K562 (cell line): Measurements from ENCODE around the gene HK1. TPM values are rescaled to one million over a fixed set of nuclear protein-coding genes. Genes with fewer than 3 reads are reported as not detected.

Experiments
- CREB1 ChIP-seq, 2 experiments: sonication (generic) in 1 of 2; formaldehyde crosslinking in 1 of 2; IDR thresholded peaks; 2 replicates each; pipeline versions ENCODE4 v1.6.1 to v1.8.0; 2012 to 2022; ENCODE audit warnings: inconsistent platforms in 1 of 2, mild to moderate bottlenecking in 1 of 2, missing genetic modification reagents in 1 of 2, moderate library complexity in 1 of 2
- KDM4B ChIP-seq, 2 experiments: fragments of 450-650 bp in 1 of 2; sonication (generic) in 1 of 2; IDR thresholded peaks; 2 replicates each; pipeline ENCODE4 v1.6.1; 2016 to 2017; ENCODE audit warnings: borderline replicate concordance in 2 of 2, antibody characterized with exemption in 1 of 2, low read depth in 1 of 2, mild to moderate bottlenecking in 1 of 2
- NFRKB ChIP-seq: fragments of 450-650 bp; IDR thresholded peaks from 2 replicates; pipeline ENCODE4 v1.6.1; 2016; ENCODE audit warnings: low read depth
- NRF1 ChIP-seq, 2 experiments: fragments of 450-650 bp; IDR thresholded peaks in 1 of 2; conservative IDR thresholded peaks in 1 of 2; 2 replicates each; pipeline ENCODE4 v1.6.1; 2014; ENCODE audit warnings: mild to moderate bottlenecking in 2 of 2
- PRPF4 ChIP-seq: fragments of 200-400 bp; formaldehyde crosslinking; IDR thresholded peaks from one replicate; pipeline ENCODE4 v1.6.1; 2017; ENCODE audit warnings: low read length, low read depth, mild to moderate bottlenecking; ENCODE audit not compliant: insufficient read depth, poor library complexity, severe bottlenecking
- SMARCA5 ChIP-seq: fragments of 450-650 bp; IDR thresholded peaks from 2 replicates; pipeline ENCODE4 v1.6.1; 2016
- TCF7L2 ChIP-seq: fragments of 150-350 bp; IDR thresholded peaks from 2 replicates; pipeline ENCODE4 v1.6.1; 2016; ENCODE audit warnings: low read depth, mild to moderate bottlenecking, low read length, moderate library complexity
- TFAP4 ChIP-seq: sonication (generic); formaldehyde crosslinking; IDR thresholded peaks from 2 replicates; pipeline ENCODE4 v1.8.0; 2022; ENCODE audit warnings: missing genetic modification reagents, mild to moderate bottlenecking, moderate library complexity, borderline replicate concordance
- UBTF ChIP-seq, 2 experiments: IDR thresholded peaks; 2 replicates each; pipeline ENCODE4 v1.6.1; 2012; ENCODE audit warnings: improper control_type of control experiment in 2 of 2, low read depth in 2 of 2, low read length in 2 of 2, borderline replicate concordance in 1 of 2
- ZEB2 ChIP-seq: fragments of 450-650 bp; IDR thresholded peaks from 2 replicates; pipeline ENCODE4 v1.6.1; 2016
- ZNF134 ChIP-seq: fragments of 250-450 bp; sonication (Bioruptor Pico); conservative IDR thresholded peaks from 2 replicates; pipeline ENCODE4 v1.4.0; 2020
- ZNF217 ChIP-seq: sonication (generic); formaldehyde crosslinking; IDR thresholded peaks from 2 replicates; pipeline ENCODE4 v1.8.0; 2022; ENCODE audit warnings: mild to moderate bottlenecking, missing genetic modification reagents
- ZNF609 ChIP-seq: sonication (generic); formaldehyde crosslinking; IDR thresholded peaks from 2 replicates; pipeline ENCODE4 v1.8.1; 2023; ENCODE audit warnings: missing genetic modification reagents, mild to moderate bottlenecking, borderline replicate concordance
- ZNF655 ChIP-seq: fragments of 250-450 bp; sonication (Bioruptor Pico); IDR thresholded peaks from 2 replicates; pipeline ENCODE4 v1.5.0; 2021
- ZNF77 ChIP-seq: fragments of 250-450 bp; sonication (Bioruptor Pico); IDR thresholded peaks from 2 replicates; pipeline ENCODE4 v1.5.0; 2020
- polyA plus RNA-seq, 8 experiments: library from polyadenylated mRNA; depleted of rRNA in 4 of 8; stranded (reverse) in 5 of 8; unstranded in 3 of 8; fragments of >200 nt; fragmentation: Nextera tagmentation in 2 of 8; fragmentation: Illumina TruSeq in 1 of 8; extraction: Ambion mirVana in 2 of 8; extraction: Trizol in 1 of 8; gene quantifications; 2 replicates each; pipeline versions ENCODE4 v1.2.1 to v1.2.3, GENCODE V29; 2011 to 2014; ENCODE audit warnings: inconsistent platforms in 1 of 8, missing spikeins in 1 of 8
- total RNA-seq, 7 experiments: library from RNA; depleted of rRNA in 6 of 7; stranded (reverse); fragments of >200 nt in 6 of 7; fragmentation: Illumina TruSeq in 2 of 7; extraction: Trizol in 2 of 7; gene quantifications; 2 replicates each; pipeline versions ENCODE4 v1.2.1 to v1.2.3, GENCODE V29; 2011 to 2021; ENCODE audit warnings: low replicate concordance in 1 of 7

Gene HK1
- total and polyA plus RNA-seq, 9 of the 15 experiments (the other 6 are each of a cell fraction or from before 2014, with no cell fraction given): 29.2 to 444 (median 193) TPM

- TF ChIP-seq TFAP4 (CRISPR knock-in tag): no peak
- TF ChIP-seq NRF1 (conservative IDR thresholded peaks at IDR 0.05 in 1 of 2, IDR thresholded peaks at IDR 0.05 in 1 of 2): 0 out of 4 replicates have a peak, but pooled peaks of 1 of the 2 experiments have one; percentile 2
- no peak for TF ChIP-seq ZNF609
- TF ChIP-seq ZNF134: no peak
- TF ChIP-seq ZNF655 (CRISPR knock-in tag): 0 out of 2 replicates have a peak, but pooled peaks have one; percentile 67
- no peak for TF ChIP-seq PRPF4
- no peak for TF ChIP-seq TCF7L2
- peak; percentile 7; the same call in 1 of the 2 replicates for TF ChIP-seq CREB1 (IDR thresholded peaks at IDR 0.05)
- TF ChIP-seq CREB1 (CRISPR knock-in tag; IDR thresholded peaks at IDR 0.05): no peak; the same call in 1 of the 2 replicates
- no peak for TF ChIP-seq ZNF77 (CRISPR knock-in tag)
- TF ChIP-seq UBTF (IDR thresholded peaks at IDR 0.05; ENCODE audit: borderline replicate concordance in 1 of 2, low read depth in 2 of 2, low read length in 2 of 2): peak in 1 of 2 experiments; percentile 16; a peak in 1 of 4 replicates
- 0 out of 2 replicates have a peak, but pooled peaks have one; percentile 23 for TF ChIP-seq ZEB2
- no peak for TF ChIP-seq SMARCA5
- 0 out of 2 replicates have a peak, but pooled peaks have one; percentile 15 for TF ChIP-seq NFRKB
- no peak for TF ChIP-seq KDM4B (IDR thresholded peaks at IDR 0.05; ENCODE audit: borderline replicate concordance in 2 of 2, low read depth in 1 of 2)
- TF ChIP-seq ZNF217: no peak
- TF ChIP-seq, all 486 proteins: peak for 17
These were observed 39.4 kb downstream of the HK1 start (continued) for GRCh38 chr10:69317626-69318105.
